Thyroid gland (tissue), 4 donors: ENCODE measurements around the gene RPN2. TPM values are rescaled to one million over a fixed set of nuclear protein-coding genes. Genes with fewer than 3 reads are reported as not detected.

Source experiments
- DNase-seq, 2 donors: peaks; one replicate each; pipeline ENCODE4 v3.0.0-alpha.2; 2019
- H3K27ac ChIP-seq, 3 donors: fragments of 200-600 bp; sonication (generic); 1 replicate in 2 of 3; 2 replicates in 1 of 3; pipeline ENCODE4 v1.5.1; 2016 to 2019; ENCODE audit warnings: mild to moderate bottlenecking in 1 of 3, moderate library complexity in 1 of 3
- H3K27me3 ChIP-seq: fragments of 200-600 bp; sonication (generic); one replicate; pipeline ENCODE4 v1.5.1; 2019
- H3K36me3 ChIP-seq, 2 donors: fragments of 200-600 bp; sonication (generic); one replicate each; pipeline ENCODE4 v1.5.1; 2016 to 2019
- H3K4me1 ChIP-seq, 2 donors: fragments of 200-600 bp; sonication (generic); one replicate each; pipeline ENCODE4 v1.5.1; 2017 to 2019
- H3K4me3 ChIP-seq, 3 donors: fragments of 200-600 bp; sonication (generic); replicated peaks in 1 of 3; 1 replicate in 2 of 3; 2 replicates in 1 of 3; pipeline ENCODE4 v1.5.1; 2016; ENCODE audit warnings: mild to moderate bottlenecking in 1 of 3
- H3K9me3 ChIP-seq: fragments of 200-600 bp; sonication (generic); one replicate; pipeline ENCODE4 v1.5.1; 2017
- POLR2A ChIP-seq, 2 donors: fragments of 450-650 bp; IDR thresholded peaks; one replicate each; pipeline ENCODE4 v1.6.1; 2017; ENCODE audit warnings: antibody characterized with exemption in 2 of 2, mild to moderate bottlenecking in 2 of 2, moderate library complexity in 1 of 2
- WGBS, 2 donors: methylation state at CpG; one replicate each; pipeline ENCODE4 v1.1.5; 2017; 5-methylcytosine and 5-hydroxymethylcytosine counted together
- intact Hi-C: fragments of 100-400 bp; cut with DNase I; formaldehyde crosslinking; loops from one replicate; pipeline ENCODE4 v1.15.1; 2023
- total RNA-seq, 4 donors: library from RNA; depleted of rRNA; stranded (reverse); fragments of >200 nt; gene quantifications; one replicate each; pipeline ENCODE4 v1.2.3, GENCODE V29; 2016
- TF ChIP-seq, protein P1 (sequence below), 6 experiments: fragments of 200-600 bp in 3 of 6; fragments of 450-650 bp in 3 of 6; sonication (generic) in 3 of 6; IDR thresholded peaks; one replicate each; pipeline ENCODE4 v1.5.1; 2016 to 2019; ENCODE audit warnings: antibody characterized with exemption in 6 of 6, mild to moderate bottlenecking in 2 of 6, inconsistent platforms in 1 of 6, moderate library complexity in 1 of 6

Gene RPN2
- total RNA-seq, 4 donors from 2014 or later = 175 to 342 (median 296) TPM

DNA sequence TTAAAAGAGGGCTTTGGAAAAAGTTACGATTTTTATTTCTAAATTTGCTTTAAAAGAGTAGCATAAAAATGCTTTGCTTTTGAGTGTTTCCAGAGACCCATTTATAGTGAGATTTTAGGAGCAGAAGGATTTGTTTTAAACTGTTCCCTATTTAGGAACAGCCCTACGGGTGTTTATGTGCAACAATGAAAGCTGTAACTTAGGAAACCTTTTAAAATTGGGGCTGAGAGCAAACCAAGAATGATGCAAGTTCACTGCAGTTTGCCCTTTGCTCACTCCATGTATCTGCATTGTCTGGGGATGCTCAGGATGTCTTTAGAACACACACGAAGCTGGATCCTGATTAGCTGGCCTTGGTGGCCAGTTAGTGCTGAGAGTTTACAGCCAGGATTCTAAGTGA lies 41.6 kb downstream of the RPN2 start:
- peaks cover 0 to 6% of the 10 kb centered on the region in 2 donors for H3K4me1 ChIP-seq
- no peaks in the 10 kb centered on the region for H3K27me3 ChIP-seq
- no peak for DNase-seq
- no peak overlapping the region for H3K27ac ChIP-seq
- H3K36me3 ChIP-seq = peaks cover 20 to 40% of the 10 kb centered on the region in 2 donors
- 76 to 83% methylated on average over 3 of the region's 3 CpGs for WGBS, 2 donors
- H3K9me3 ChIP-seq = no peaks in the 10 kb centered on the region
- intact Hi-C loops = no loop called here
- TF ChIP-seq, protein P1, sequence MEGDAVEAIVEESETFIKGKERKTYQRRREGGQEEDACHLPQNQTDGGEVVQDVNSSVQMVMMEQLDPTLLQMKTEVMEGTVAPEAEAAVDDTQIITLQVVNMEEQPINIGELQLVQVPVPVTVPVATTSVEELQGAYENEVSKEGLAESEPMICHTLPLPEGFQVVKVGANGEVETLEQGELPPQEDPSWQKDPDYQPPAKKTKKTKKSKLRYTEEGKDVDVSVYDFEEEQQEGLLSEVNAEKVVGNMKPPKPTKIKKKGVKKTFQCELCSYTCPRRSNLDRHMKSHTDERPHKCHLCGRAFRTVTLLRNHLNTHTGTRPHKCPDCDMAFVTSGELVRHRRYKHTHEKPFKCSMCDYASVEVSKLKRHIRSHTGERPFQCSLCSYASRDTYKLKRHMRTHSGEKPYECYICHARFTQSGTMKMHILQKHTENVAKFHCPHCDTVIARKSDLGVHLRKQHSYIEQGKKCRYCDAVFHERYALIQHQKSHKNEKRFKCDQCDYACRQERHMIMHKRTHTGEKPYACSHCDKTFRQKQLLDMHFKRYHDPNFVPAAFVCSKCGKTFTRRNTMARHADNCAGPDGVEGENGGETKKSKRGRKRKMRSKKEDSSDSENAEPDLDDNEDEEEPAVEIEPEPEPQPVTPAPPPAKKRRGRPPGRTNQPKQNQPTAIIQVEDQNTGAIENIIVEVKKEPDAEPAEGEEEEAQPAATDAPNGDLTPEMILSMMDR (IDR thresholded peaks at IDR 0.05) = no peak
- TF ChIP-seq POLR2A (IDR thresholded peaks at IDR 0.05) = no peak
- H3K4me3 ChIP-seq = no peak overlapping the region

GRCh38 chr20:37222086-37222485 lies 43.0 kb downstream of the RPN2 start:
- WGBS, 2 donors = 90 to 97% methylated on average over 4 of the region's 4 CpGs
- intact Hi-C loops = no loop called here
- DNase-seq = no peak
- Histone ChIP-seq H3K4me1 (peaks cover 0 to 6% of the 10 kb centered on the region in 2 donors), H3K27ac (no peak overlapping the region), H3K9me3 (no peaks in the 10 kb centered on the region), H3K27me3 (no peaks in the 10 kb centered on the region), H3K4me3 (no peak overlapping the region), H3K36me3 (peaks cover 33 to 44% of the 10 kb centered on the region in 2 donors)
- TF ChIP-seq, protein P1 (IDR thresholded peaks at IDR 0.05) = no peak
- TF ChIP-seq POLR2A (IDR thresholded peaks at IDR 0.05) = no peak

DNA sequence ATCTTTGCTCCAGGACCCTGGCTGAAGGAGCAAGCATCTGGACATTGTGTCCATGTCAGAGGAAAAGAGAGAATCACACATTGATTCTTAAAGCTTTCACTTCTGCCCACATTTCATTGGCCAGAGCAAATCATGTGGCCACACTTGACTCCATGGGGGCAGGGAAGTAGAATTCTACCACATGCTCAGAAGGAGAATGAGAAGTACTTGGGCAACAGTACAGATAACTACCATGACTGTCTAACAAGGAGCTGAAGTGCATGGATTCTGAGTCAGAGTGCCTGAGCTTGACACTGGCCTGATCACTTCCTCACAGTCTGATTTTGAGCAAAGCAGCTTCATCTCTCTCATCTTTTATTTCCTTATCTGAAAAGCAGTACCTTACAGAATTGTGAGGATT lies 43.9 kb downstream of the RPN2 start:
- no peak overlapping the region for H3K27ac ChIP-seq
- TF ChIP-seq POLR2A (IDR thresholded peaks at IDR 0.05) = no peak
- TF ChIP-seq, protein P1 (IDR thresholded peaks at IDR 0.05) = no peak
- H3K27me3 ChIP-seq = no peaks in the 10 kb centered on the region
- H3K9me3 ChIP-seq = no peaks in the 10 kb centered on the region
- H3K4me3 ChIP-seq = no peak overlapping the region
- peak; percentile 69 to 72 for DNase-seq
- intact Hi-C loops = no loop called here
- H3K4me1 ChIP-seq = peaks cover 0 to 6% of the 10 kb centered on the region in 2 donors
- peaks cover 36 to 46% of the 10 kb centered on the region in 2 donors for H3K36me3 ChIP-seq

DNA sequence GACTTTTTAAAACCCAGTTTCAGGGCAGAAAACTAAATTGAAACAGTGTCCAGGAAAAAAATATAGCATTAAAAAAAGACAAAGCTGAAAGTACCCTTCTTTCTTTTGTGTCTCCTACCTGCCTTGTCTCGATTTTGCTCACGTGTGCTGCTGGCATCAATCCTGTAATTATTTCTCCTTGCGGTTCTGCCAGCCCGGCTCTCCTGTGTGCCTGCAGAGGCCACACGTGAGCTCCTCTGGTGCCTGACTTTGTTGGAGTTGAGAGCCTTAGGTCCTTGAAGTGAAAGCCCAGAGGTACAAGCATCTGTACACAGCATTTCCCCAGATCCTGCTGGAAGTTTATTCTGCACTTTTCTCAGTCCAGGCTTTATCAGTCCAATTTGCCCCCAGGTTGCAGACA lies 46.0 kb downstream of the RPN2 start:
- Histone ChIP-seq H3K27ac (no peak overlapping the region), H3K36me3 (peaks cover 56 to 62% of the 10 kb centered on the region in 2 donors), H3K4me1 (peaks cover 0 to 6% of the 10 kb centered on the region in 2 donors), H3K4me3 (no peak overlapping the region), H3K9me3 (no peaks in the 10 kb centered on the region), H3K27me3 (no peaks in the 10 kb centered on the region)
- DNase-seq = peak; percentile 34 to 45
- intact Hi-C loops = no loop called here
- WGBS, 2 donors = 90% methylated on average over 5 of the region's 5 CpGs
- TF ChIP-seq POLR2A (IDR thresholded peaks at IDR 0.05) = no peak
- TF ChIP-seq, protein P1 (IDR thresholded peaks at IDR 0.05) = no peak

DNA sequence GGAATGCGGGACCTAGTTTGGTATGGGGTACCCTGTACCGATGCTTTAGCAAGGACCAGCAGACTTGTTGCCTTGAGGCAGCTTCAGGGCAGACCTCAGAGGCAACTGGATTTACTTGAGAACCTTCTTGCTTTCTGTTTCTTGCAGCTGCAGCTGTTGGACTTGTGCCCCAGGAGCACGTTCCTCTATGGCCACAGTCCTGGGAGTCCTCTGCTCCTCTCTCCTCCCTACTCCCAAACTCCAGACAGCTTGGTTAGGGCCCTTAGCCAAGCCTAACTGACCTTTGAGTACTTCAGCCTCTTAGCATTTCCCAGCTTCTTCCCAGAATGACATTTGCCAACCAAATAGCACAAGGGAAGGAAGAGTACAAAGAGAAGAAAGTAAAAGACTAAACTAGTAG lies 47.8 kb downstream of the RPN2 start:
- no peak for TF ChIP-seq POLR2A (IDR thresholded peaks at IDR 0.05)
- TF ChIP-seq, protein P1 (IDR thresholded peaks at IDR 0.05) = no peak

More for the DNA sequence above, 47.8 kb downstream of the RPN2 start:
- no peaks in the 10 kb centered on the region for H3K9me3 ChIP-seq
- peak; percentile 28 to 37 for DNase-seq
- no peaks in the 10 kb centered on the region for H3K27me3 ChIP-seq
- no peak overlapping the region for H3K27ac ChIP-seq
- H3K4me1 ChIP-seq = peaks cover 0 to 6% of the 10 kb centered on the region in 2 donors
- no peak overlapping the region for H3K4me3 ChIP-seq
- 64 to 73% methylated on average over 3 of the region's 3 CpGs for WGBS, 2 donors
- intact Hi-C loops = no loop called here
- H3K36me3 ChIP-seq = peaks cover 70 to 79% of the 10 kb centered on the region in 2 donors
